H1 (cell line): Measurements from ENCODE around the gene HFM1. TPM values are rescaled to one million over a fixed set of nuclear protein-coding genes. Genes with fewer than 3 reads are reported as not detected.
"Not testable (repeated sequence)": the region's sequence is repeated elsewhere in the genome, so short reads cannot be mapped to it uniquely, and the experiment has no call there.

ENCODE experiments used
- CTCF ChIA-PET: fragments of 300-600 bp; sonication (Branson Sonifier 250); formaldehyde crosslinking; loops from one replicate; lab custom pipeline; 2021; ENCODE audit not compliant: partially characterized antibody; lab: Charles Lee
- POLR2A ChIA-PET: fragments of 300-600 bp; sonication (Branson Sonifier 250); formaldehyde crosslinking; loops from one replicate; lab custom pipeline; 2021; ENCODE audit warnings: inconsistent platforms; ENCODE audit not compliant: partially characterized antibody; lab: Charles Lee
- DNase-seq, 2 experiments: peaks; one replicate each; pipeline versions ENCODE4 v3.0.0 to v3.0.0-alpha.2; 2010 to 2022; ENCODE audit warnings: low spot score in 2 of 2, low read depth in 1 of 2, mixed read lengths in 1 of 2
- FAIRE-seq: peaks from 2 replicates; lab custom pipeline; 2011; peaks lifted over from hg19 to GRCh38; lab: Jason Lieb, UNC
- H2AFZ ChIP-seq: 2 replicates; pipeline ENCODE4 v1.8.1; 2012; ENCODE audit warnings: low read length, inconsistent platforms
- H2AK5ac ChIP-seq: 2 replicates; pipeline ENCODE4 v1.6.1; 2013; ENCODE audit warnings: low read depth, low read length
- H2BK120ac ChIP-seq: replicated peaks from 2 replicates; pipeline ENCODE3; 2013; ENCODE audit warnings: low read depth, low read length, inconsistent platforms
- H2BK12ac ChIP-seq: 2 replicates; pipeline ENCODE4 v1.6.1; 2013; ENCODE audit warnings: low read depth, low read length
- H2BK15ac ChIP-seq: 2 replicates; pipeline ENCODE4 v1.6.1; 2013; ENCODE audit warnings: low read length
- H2BK20ac ChIP-seq: 2 replicates; pipeline ENCODE4 v1.6.1; 2013; ENCODE audit warnings: low read length
- H2BK5ac ChIP-seq: 2 replicates; pipeline ENCODE4 v1.6.1; 2013; ENCODE audit warnings: low read depth, low read length
- H3K14ac ChIP-seq: 2 replicates; pipeline ENCODE4 v1.6.1; 2013; ENCODE audit warnings: inconsistent platforms; ENCODE audit not compliant: insufficient read length
- H3K18ac ChIP-seq: 2 replicates; pipeline ENCODE4 v1.6.1; 2013; ENCODE audit warnings: low read length; ENCODE audit errors: extremely low read depth
- H3K23ac ChIP-seq: 2 replicates; pipeline ENCODE4 v1.6.1; 2013; ENCODE audit warnings: inconsistent platforms; ENCODE audit not compliant: insufficient read length
- H3K23me2 ChIP-seq: 2 replicates; pipeline ENCODE4 v1.6.1; 2013; ENCODE audit warnings: low read depth, low read length
- H3K27ac ChIP-seq: 2 replicates; pipeline ENCODE4 v1.6.1; 2011; ENCODE audit warnings: low read depth, low read length, inconsistent platforms
- H3K27me3 ChIP-seq, 4 experiments: replicated peaks in 1 of 4; 1 replicate in 1 of 4; 2 replicates in 3 of 4; pipeline versions ENCODE4 v1.6.1 to v1.8.1; 2011 to 2013; ENCODE audit warnings: low read length in 3 of 4, mild to moderate bottlenecking in 3 of 4, inconsistent platforms in 2 of 4, mixed read lengths in 2 of 4, moderate library complexity in 1 of 4; ENCODE audit not compliant: control insufficient read depth in 3 of 4, insufficient read depth in 3 of 4; ENCODE audit errors: extremely low read depth in 1 of 4
- H3K36me3 ChIP-seq, 4 experiments: 2 replicates each; pipeline versions ENCODE4 v1.6.1 to v1.8.1; 2011 to 2013; ENCODE audit warnings: mild to moderate bottlenecking in 4 of 4, low read length in 3 of 4, moderate library complexity in 2 of 4, control low read depth in 1 of 4, inconsistent platforms in 1 of 4; ENCODE audit not compliant: insufficient read depth in 4 of 4, control insufficient read depth in 2 of 4
- H3K4ac ChIP-seq: replicated peaks from 2 replicates; pipeline ENCODE3; 2013; ENCODE audit warnings: low read length, low read depth, mixed read lengths, inconsistent platforms; ENCODE audit not compliant: insufficient read length
- H3K4me1 ChIP-seq, 4 experiments: replicated peaks in 1 of 4; 1 replicate in 1 of 4; 2 replicates in 3 of 4; pipeline versions ENCODE4 v1.6.1 to v1.8.1; 2011 to 2013; ENCODE audit warnings: low read length in 3 of 4, inconsistent platforms in 2 of 4, mixed read lengths in 1 of 4; ENCODE audit not compliant: insufficient read depth in 4 of 4, control insufficient read depth in 3 of 4
- H3K4me2 ChIP-seq, 2 experiments: 2 replicates each; pipeline versions ENCODE4 v1.6.1 to v1.8.1; 2011 to 2013; ENCODE audit warnings: low read depth in 2 of 2, low read length in 2 of 2, control low read depth in 1 of 2, inconsistent platforms in 1 of 2, mild to moderate bottlenecking in 1 of 2; ENCODE audit not compliant: insufficient read depth in 1 of 2
- H3K4me3 ChIP-seq, 4 experiments: fragments of 200-600, 300-600 bp in 1 of 4; sonication (generic), shearing (Covaris generic), sonication (Bioruptor Twin) in 1 of 4; 2 replicates each; pipeline versions ENCODE4 v1.5.1 to v1.8.1; 2011 to 2016; ENCODE audit warnings: low read length in 4 of 4, low read depth in 3 of 4, control low read depth in 2 of 4, inconsistent platforms in 2 of 4, mild to moderate bottlenecking in 2 of 4, mixed read lengths in 1 of 4, moderate library complexity in 1 of 4; ENCODE audit not compliant: insufficient read depth in 2 of 4; ENCODE audit errors: extremely low read depth in 1 of 4
- H3K56ac ChIP-seq: replicated peaks from 2 replicates; pipeline ENCODE3; 2013; ENCODE audit warnings: low read depth, mild to moderate bottlenecking, mixed read lengths, low read length, inconsistent platforms; ENCODE audit not compliant: insufficient read length
- H3K79me1 ChIP-seq: 2 replicates; pipeline ENCODE4 v1.6.1; 2013; ENCODE audit warnings: low read depth, low read length, control low read depth
- H3K79me2 ChIP-seq, 2 experiments: 2 replicates each; pipeline versions ENCODE4 v1.6.1 to v1.8.1; 2012 to 2013; ENCODE audit warnings: low read length in 2 of 2, mild to moderate bottlenecking in 2 of 2, inconsistent platforms in 1 of 2; ENCODE audit not compliant: insufficient read depth in 2 of 2, control insufficient read depth in 1 of 2
- H3K9ac ChIP-seq, 4 experiments: replicated peaks in 1 of 4; 1 replicate in 1 of 4; 2 replicates in 3 of 4; pipeline versions ENCODE4 v1.6.1 to v1.8.1; 2011 to 2013; ENCODE audit warnings: low read depth in 3 of 4, low read length in 3 of 4, control low read depth in 2 of 4, mild to moderate bottlenecking in 2 of 4, moderate library complexity in 2 of 4, inconsistent platforms in 1 of 4; ENCODE audit errors: extremely low read depth in 1 of 4
- H3K9me3 ChIP-seq, 2 experiments: 2 replicates each; pipeline versions ENCODE4 v1.6.1 to v1.8.1; 2012 to 2013; ENCODE audit warnings: mild to moderate bottlenecking in 2 of 2, moderate library complexity in 2 of 2, control low read depth in 1 of 2, inconsistent platforms in 1 of 2, low read depth in 1 of 2, low read length in 1 of 2, mixed read lengths in 1 of 2; ENCODE audit not compliant: insufficient read depth in 2 of 2
- H4K20me1 ChIP-seq, 2 experiments: replicated peaks in 1 of 2; 2 replicates each; pipeline versions ENCODE3 to v1.8.1; 2011 to 2013; ENCODE audit warnings: inconsistent platforms in 2 of 2, low read length in 2 of 2, mild to moderate bottlenecking in 1 of 2; ENCODE audit not compliant: insufficient read depth in 2 of 2, control insufficient read depth in 1 of 2
- H4K5ac ChIP-seq: 2 replicates; pipeline ENCODE4 v1.6.1; 2013; ENCODE audit warnings: low read length, low read depth, mixed read lengths, inconsistent platforms; ENCODE audit not compliant: insufficient read length
- H4K8ac ChIP-seq: 2 replicates; pipeline ENCODE4 v1.8.0; 2013; ENCODE audit warnings: mild to moderate bottlenecking, moderate library complexity, low read length, inconsistent platforms; ENCODE audit not compliant: insufficient read depth; ENCODE audit errors: extremely low read depth
- H4K91ac ChIP-seq: replicated peaks from 2 replicates; pipeline ENCODE3; 2013; ENCODE audit warnings: low read length, mixed read lengths, inconsistent platforms; ENCODE audit not compliant: insufficient read length
- CHD2 ChIP-seq: IDR thresholded peaks from 2 replicates; pipeline ENCODE4 v1.6.1; 2012; ENCODE audit warnings: low read length, improper control_type of control experiment
- CTBP2 ChIP-seq: IDR thresholded peaks from 2 replicates; pipeline ENCODE4 v1.7.0; 2011; ENCODE audit warnings: borderline replicate concordance, mild to moderate bottlenecking, moderate library complexity, mixed read lengths, low read length; ENCODE audit not compliant: insufficient read depth, insufficient read length
- EGR1 ChIP-seq: IDR thresholded peaks from 2 replicates; pipeline ENCODE4 v1.6.1; 2011; ENCODE audit warnings: low read depth, low read length, borderline replicate concordance
- MAX ChIP-seq: IDR thresholded peaks from 2 replicates; pipeline ENCODE4 v1.6.1; 2012; ENCODE audit warnings: inconsistent platforms
- NRF1 ChIP-seq: IDR thresholded peaks from 2 replicates; pipeline ENCODE4 v1.6.1; 2011; ENCODE audit warnings: mild to moderate bottlenecking, low read depth, low read length, improper control_type of control experiment
- SIN3A ChIP-seq, 2 experiments: IDR thresholded peaks in 1 of 2; conservative IDR thresholded peaks in 1 of 2; 2 replicates each; pipeline ENCODE4 v1.6.1; 2011 to 2012; ENCODE audit warnings: low read length in 2 of 2, improper control_type of control experiment in 1 of 2, low read depth in 1 of 2, mild to moderate bottlenecking in 1 of 2
- ZNF274 ChIP-seq: IDR thresholded peaks from 2 replicates; pipeline ENCODE4 v1.7.0; 2012; ENCODE audit warnings: low read length, borderline replicate concordance; ENCODE audit errors: extremely low read depth
- WGBS, 2 experiments: shearing (Covaris generic) in 1 of 2; methylation state at CpG; one replicate each; pipeline versions ENCODE4 v1.1.6 to v1.1.7; 2013 to 2015; ENCODE audit warnings: low lambda C conversion rate in 2 of 2, mixed read lengths in 2 of 2, inconsistent platforms in 1 of 2, low coverage in 1 of 2, missing lambda C conversion rate in 1 of 2; ENCODE audit not compliant: insufficient replicate concordance in 2 of 2, insufficient coverage in 1 of 2, insufficient read length in 1 of 2; ENCODE audit errors: extremely low coverage in 1 of 2, missing lambda C conversion rate in 1 of 2; 5-methylcytosine and 5-hydroxymethylcytosine counted together
- polyA plus RNA-seq, 7 experiments: library from polyadenylated mRNA; depleted of rRNA in 3 of 7; stranded (reverse) in 5 of 7; unstranded in 2 of 7; fragments of >200 nt in 5 of 7; fragments of 200-250 nt in 2 of 7; gene quantifications; 1 replicate in 5 of 7; 2 replicates in 1 of 7; 4 replicates in 1 of 7; pipeline versions ENCODE4 v1.2.1 to v1.2.3, GENCODE V29; 2011 to 2013; ENCODE audit warnings: missing spikeins in 2 of 7, mixed read lengths in 2 of 7
- total RNA-seq: library from RNA; stranded (reverse); fragmentation: NEBNext Ultra II Directional; extraction: Animal tissue kit (Norgen Biotek cat#: 25700); gene quantifications from 2 replicates; pipeline ENCODE4 v1.2.1, GENCODE V29; 2021

The HFM1 gene
- total and polyA plus RNA-seq, 2 of the 8 experiments (the other 6 are each of a cell fraction or from before 2014, with no cell fraction given): 0.23 to 1.2 TPM

- TF ChIP-seq NRF1: no peak
- no peak for TF ChIP-seq CHD2
- no peak for TF ChIP-seq CTBP2
- TF ChIP-seq SIN3A (conservative IDR thresholded peaks at IDR 0.05 in 1 of 2, IDR thresholded peaks at IDR 0.05 in 1 of 2; ENCODE audit: low read depth in 1 of 2, low read length in 2 of 2): no peak
- TF ChIP-seq EGR1: no peak
- no peak for TF ChIP-seq MAX
- no peak for TF ChIP-seq ZNF274
These were observed 23.1 kb upstream of the HFM1 start (continued) for GRCh38 chr1:91427741-91428140.

GRCh38 chr1:91422523-91422922 is 17.9 kb upstream of the HFM1 start:
- H3K4me3 ChIP-seq, H3K9me3 ChIP-seq, H3K79me2 ChIP-seq, H3K9ac ChIP-seq, H2BK20ac ChIP-seq, H2AFZ ChIP-seq, H3K27me3 ChIP-seq, H3K23ac ChIP-seq, H4K91ac ChIP-seq, DNase-seq, H4K20me1 ChIP-seq, H3K23me2 ChIP-seq, POLR2A ChIA-PET, H3K4me2 ChIP-seq, H3K79me1 ChIP-seq, H3K27ac ChIP-seq, H4K8ac ChIP-seq, H3K4me1 ChIP-seq, H2AK5ac ChIP-seq, H2BK15ac ChIP-seq, H3K14ac ChIP-seq, CTCF ChIA-PET, H3K18ac ChIP-seq, FAIRE-seq, H3K4ac ChIP-seq, H4K5ac ChIP-seq, H2BK12ac ChIP-seq, H2BK5ac ChIP-seq, H2BK120ac ChIP-seq, H3K56ac ChIP-seq, H3K36me3 ChIP-seq: not testable (repeated sequence)
- WGBS, 2 experiments: 89% methylated on average over 4 of the region's 4 CpGs; no CpG with 5 or more reads in 1 of the 2 experiments
